ENCODE measurements around the gene SMIM26. TPM values are rescaled to one million over a fixed set of nuclear protein-coding genes. Genes with fewer than 3 reads are reported as not detected.

The SMIM26 gene
- total and polyA plus RNA-seq, 9 of the 15 experiments (the other 6 are each of a cell fraction or from before 2014, with no cell fraction given): 46.9 to 186 (median 86.5) TPM

- TF ChIP-seq ZBTB11 (CRISPR knock-in tag; IDR thresholded peaks at IDR 0.05) (peak; percentile 79 to 98 (median 96)), ZNF217 (CRISPR knock-in tag; IDR thresholded peaks at IDR 0.05) (no peak), ZFX (CRISPR knock-in tag; IDR thresholded peaks at IDR 0.05) (peak; percentile 94), TAL1 (IDR thresholded peaks at IDR 0.05) (no peak), ESRRA (IDR thresholded peaks at IDR 0.05; ENCODE audit: borderline replicate concordance, low read depth) (peak; percentile 55), MTA2 (IDR thresholded peaks at IDR 0.05; ENCODE audit: low read depth) (no peak), IRF2 (CRISPR knock-in tag; IDR thresholded peaks at IDR 0.05) (no peak), FOXO4 (CRISPR knock-in tag; IDR thresholded peaks at IDR 0.05) (no peak), ZBTB12 (CRISPR knock-in tag; IDR thresholded peaks at IDR 0.05) (no peak), ZNF140 (CRISPR knock-in tag; IDR thresholded peaks at IDR 0.05) (no peak), FOXA1 (IDR thresholded peaks at IDR 0.05; ENCODE audit: borderline replicate concordance) (no peak), POLR2A (conservative IDR thresholded peaks at IDR 0.05) (peak; percentile 79), ZNF280A (IDR thresholded peaks at IDR 0.05; ENCODE audit: low read depth, partially characterized antibody) (no peak), ZNF184 (CRISPR knock-in tag; IDR thresholded peaks at IDR 0.05) (no peak), EWSR1 (IDR thresholded peaks at IDR 0.05; ENCODE audit: borderline replicate concordance, low read depth, partially characterized antibody) (no peak), NFE2 (IDR thresholded peaks at IDR 0.05; ENCODE audit: low read depth) (no peak), NFXL1 (CRISPR knock-in tag; IDR thresholded peaks at IDR 0.05) (no peak), BRD9 (IDR thresholded peaks at IDR 0.05; ENCODE audit: low read depth, partially characterized antibody) (no peak), MIER1 (IDR thresholded peaks at IDR 0.05; ENCODE audit: low read depth) (no peak), SMARCB1 (IDR thresholded peaks at IDR 0.05; ENCODE audit: insufficient read length, low read depth) (no peak), FOXK2 (conservative IDR thresholded peaks at IDR 0.05 in 1 of 2, IDR thresholded peaks at IDR 0.05 in 1 of 2; ENCODE audit: low read depth in 2 of 2) (peak in 1 of 2 experiments; percentile 52; a peak in 2 of 4 replicates)
Observed at GRCh38 chr20:18566892-18567738, at the start of gene SMIM26 (continued).
